ENCODE measurements around the gene C2orf68.
"Not testable (repeated sequence)": the region's sequence is repeated elsewhere in the genome, so short reads cannot be mapped to it uniquely, and the experiment has no call there.

The C2orf68 gene

DNA sequence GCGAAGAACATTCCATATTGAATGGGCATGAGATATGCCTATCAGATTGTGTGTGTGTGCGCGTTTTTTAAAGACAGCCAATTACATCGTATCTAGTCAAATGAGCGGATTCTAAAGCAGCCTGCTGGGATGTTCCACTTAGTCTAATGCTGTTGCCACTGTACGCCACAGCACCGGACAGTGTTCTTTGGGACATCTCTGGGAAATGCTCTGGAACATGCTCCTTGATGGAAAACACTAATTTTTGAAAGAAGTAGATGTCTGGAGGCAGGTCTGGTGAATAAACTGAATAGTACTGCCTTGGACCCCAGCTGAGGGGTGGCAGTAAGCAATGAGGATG, 5.8 kb downstream of the C2orf68 start:
- no peak overlapping the region for H3K27ac ChIP-seq
- CTCF ChIA-PET: no interaction called here
- DNase-seq (ENCODE audit: low spot score): no peak
- TF ChIP-seq, protein P1, sequence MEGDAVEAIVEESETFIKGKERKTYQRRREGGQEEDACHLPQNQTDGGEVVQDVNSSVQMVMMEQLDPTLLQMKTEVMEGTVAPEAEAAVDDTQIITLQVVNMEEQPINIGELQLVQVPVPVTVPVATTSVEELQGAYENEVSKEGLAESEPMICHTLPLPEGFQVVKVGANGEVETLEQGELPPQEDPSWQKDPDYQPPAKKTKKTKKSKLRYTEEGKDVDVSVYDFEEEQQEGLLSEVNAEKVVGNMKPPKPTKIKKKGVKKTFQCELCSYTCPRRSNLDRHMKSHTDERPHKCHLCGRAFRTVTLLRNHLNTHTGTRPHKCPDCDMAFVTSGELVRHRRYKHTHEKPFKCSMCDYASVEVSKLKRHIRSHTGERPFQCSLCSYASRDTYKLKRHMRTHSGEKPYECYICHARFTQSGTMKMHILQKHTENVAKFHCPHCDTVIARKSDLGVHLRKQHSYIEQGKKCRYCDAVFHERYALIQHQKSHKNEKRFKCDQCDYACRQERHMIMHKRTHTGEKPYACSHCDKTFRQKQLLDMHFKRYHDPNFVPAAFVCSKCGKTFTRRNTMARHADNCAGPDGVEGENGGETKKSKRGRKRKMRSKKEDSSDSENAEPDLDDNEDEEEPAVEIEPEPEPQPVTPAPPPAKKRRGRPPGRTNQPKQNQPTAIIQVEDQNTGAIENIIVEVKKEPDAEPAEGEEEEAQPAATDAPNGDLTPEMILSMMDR (conservative IDR thresholded peaks at IDR 0.05; ENCODE audit: low read depth): no peak
- POLR2A ChIA-PET (ENCODE audit: low non-redundant PET): interaction anchor here (0.6 kb wide), 1 partner anchor 251 kb away, joined by 4 read pairs; no protein-coding TSS in a partner anchor

DNA sequence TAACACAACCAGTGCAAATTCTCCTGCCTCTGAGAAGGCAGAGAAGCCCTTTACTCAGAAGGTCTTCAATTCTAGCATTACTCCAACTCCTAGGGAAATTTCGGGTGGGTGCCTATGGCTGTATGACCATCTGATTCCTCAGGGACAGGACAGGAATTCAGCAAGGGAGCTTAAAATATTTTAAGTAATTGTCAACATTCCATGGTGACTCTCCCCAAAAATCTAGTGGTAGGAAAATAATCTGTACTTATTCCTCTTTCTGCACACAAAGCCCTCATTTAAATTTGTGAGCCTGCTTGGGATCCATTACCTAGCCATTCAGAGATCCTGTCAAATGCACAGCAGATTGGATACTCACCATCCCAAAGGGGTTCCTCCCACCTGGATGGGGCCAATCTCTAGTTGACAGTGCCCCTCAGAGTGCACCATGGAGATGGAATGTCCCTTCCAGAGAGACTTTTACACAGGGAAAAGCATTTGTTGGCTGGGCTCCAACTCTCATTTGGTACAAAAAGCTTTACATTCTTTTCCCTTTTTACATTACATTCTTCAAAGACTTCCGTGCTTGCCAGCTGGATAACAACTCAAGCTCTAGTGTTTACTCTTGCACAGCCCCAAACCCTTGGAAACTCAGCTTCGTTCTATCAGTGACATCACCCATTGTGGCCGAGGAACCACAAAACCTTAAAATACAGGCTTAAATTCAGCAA, 6.3 kb downstream of the C2orf68 start:
- no peak overlapping the region for H3K27ac ChIP-seq
- ChIA-PET CTCF (interaction anchor here (1.3 kb wide), 2 partner anchors 11 to 54 kb away, joined by 3 to 4 read pairs; no protein-coding TSS in a partner anchor), POLR2A (ENCODE audit: low non-redundant PET) (no interaction called here)
- DNase-seq (ENCODE audit: low spot score): no peak
- TF ChIP-seq, protein P1 (conservative IDR thresholded peaks at IDR 0.05; ENCODE audit: low read depth): no peak

DNA sequence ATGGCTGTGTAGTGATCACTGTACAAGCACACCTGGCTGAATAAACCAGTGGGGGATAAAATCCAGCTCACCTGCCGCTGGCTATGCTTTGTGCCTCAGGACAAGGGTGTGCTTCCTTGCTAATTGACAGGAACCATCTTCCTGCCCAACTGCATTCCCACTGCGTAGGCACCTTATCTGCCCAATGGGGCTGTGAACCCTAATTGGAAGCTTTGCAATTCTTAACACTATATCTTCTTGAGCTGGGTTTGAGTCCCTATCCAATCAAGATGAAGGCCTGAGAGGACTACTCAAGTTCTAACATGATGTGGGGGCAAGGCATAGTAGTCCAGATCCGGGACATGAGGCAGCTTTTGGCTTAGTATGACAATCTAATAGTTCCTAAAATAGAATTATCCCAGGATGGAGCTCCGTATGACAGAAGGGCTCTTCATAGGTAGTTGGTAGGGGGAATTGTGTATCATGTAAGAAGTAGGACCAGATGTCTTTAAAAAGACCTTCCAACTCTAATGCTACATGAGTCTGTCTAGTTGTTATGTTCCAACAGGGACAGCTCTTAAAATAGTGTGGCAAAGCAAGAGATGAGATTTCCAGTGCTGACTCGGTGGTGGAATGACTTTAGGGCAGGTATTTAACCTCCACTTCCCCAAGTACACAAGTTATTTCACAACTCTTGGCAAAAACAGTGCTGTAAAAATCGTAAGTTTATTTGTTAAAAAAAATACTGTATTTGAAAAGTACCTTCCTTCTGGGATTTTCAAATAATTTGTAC, 7.1 kb downstream of the C2orf68 start:
- DNase-seq (ENCODE audit: low spot score): peak; percentile 48
- ChIA-PET CTCF (interaction anchor here (0.6 to 1.3 kb wide), 3 partner anchors 10 to 53 kb away, joined by 3 to 4 read pairs (median 3); no protein-coding TSS in a partner anchor), POLR2A (ENCODE audit: low non-redundant PET) (interaction anchor here (0.6 kb wide), 1 partner anchor 66 kb away, joined by 3 read pairs; no protein-coding TSS in a partner anchor)
- 0 out of 2 replicates have a peak overlapping the region, but pooled peaks have one; percentile 66 for H3K27ac ChIP-seq
- TF ChIP-seq, protein P1 (conservative IDR thresholded peaks at IDR 0.05; ENCODE audit: low read depth): no peak

DNA sequence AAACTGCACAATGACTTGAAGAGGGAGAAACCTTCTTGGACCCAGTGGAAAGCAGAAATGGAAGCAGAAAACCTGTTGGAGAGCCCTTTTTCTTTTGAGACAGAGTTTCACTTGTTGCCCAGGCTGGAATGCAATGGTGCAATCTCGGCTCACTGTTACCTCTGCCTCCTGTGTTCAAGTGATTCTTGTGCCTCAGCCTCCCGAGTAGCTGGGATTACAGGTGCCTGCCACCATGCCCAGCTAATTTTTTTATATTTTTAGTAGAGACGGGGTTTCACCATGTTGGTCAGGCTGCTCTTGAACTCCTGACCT, 7.8 kb downstream of the C2orf68 start:
- CTCF ChIA-PET: interaction anchor here (1.3 kb wide), 1 partner anchor 9 kb away, joined by 3 read pairs; no protein-coding TSS in a partner anchor
- 0 out of 2 replicates have a peak overlapping the region, but pooled peaks have one; percentile 66 for H3K27ac ChIP-seq
- POLR2A ChIA-PET (ENCODE audit: low non-redundant PET): interaction anchor here (0.6 kb wide), 2 partner anchors 216 to 1027 kb away, joined by 3 read pairs; no protein-coding TSS in a partner anchor
- DNase-seq (ENCODE audit: low spot score): not testable (repeated sequence)

DNA sequence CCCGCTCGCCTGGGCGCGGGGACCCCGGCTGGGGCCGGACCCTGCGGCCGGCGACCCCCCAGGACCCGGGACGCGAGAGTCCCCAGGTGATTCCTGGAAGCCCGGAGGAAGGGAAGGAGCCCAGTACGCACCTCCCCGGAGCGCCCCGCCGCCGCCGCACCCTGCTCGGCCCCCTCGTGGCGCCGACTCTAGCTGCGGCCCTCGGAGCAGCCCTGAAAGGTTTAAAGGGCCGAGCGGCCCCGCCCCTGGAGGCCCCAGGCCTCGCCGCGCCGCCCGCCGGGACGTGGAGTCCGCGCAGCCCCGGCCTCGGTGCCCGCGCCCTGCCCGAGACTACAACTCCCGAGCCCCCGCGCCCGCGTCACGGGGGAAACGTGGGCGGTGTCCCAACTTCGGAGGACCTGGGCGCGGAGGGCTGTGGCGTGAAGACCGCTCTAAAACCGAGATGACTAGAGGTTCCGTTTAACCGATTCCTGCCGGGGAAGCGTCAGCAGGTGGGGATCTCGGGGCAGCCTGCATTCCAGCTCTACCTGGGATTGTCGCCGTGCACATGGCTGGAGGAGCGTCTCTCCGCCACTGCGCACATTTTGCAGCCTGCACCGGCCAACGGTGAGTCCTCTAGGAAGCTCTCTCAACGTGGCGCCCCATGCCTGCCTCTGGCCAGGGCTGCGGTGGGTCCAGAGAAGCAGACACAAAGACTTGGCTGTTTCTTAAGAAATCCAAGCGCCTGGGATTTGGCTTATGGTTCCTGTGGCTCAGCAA, 9.2 kb downstream of the C2orf68 start, which contains the start of gene TMEM150A:
Gene TMEM150A (minus strand): TSS at position 223 of the 759 bp plus-strand sequence. CDS start 750 bp downstream, outside the sequence.
- ChIA-PET CTCF (interaction anchor here (0.9 kb wide), 2 partner anchors 24 to 47 kb away, joined by 3 read pairs; no protein-coding TSS in a partner anchor), POLR2A (ENCODE audit: low non-redundant PET) (interaction anchor here (1.1 kb wide), 1 partner anchor 9 kb away, joined by 3 read pairs; the partner anchor contains the start of gene C2orf68)
- DNase-seq (ENCODE audit: low spot score): peak; percentile 85
- peak within 1 kb of the TSS; percentile 66 for H3K27ac ChIP-seq
- TF ChIP-seq, protein P1 (conservative IDR thresholded peaks at IDR 0.05; ENCODE audit: low read depth): no peak

DNA sequence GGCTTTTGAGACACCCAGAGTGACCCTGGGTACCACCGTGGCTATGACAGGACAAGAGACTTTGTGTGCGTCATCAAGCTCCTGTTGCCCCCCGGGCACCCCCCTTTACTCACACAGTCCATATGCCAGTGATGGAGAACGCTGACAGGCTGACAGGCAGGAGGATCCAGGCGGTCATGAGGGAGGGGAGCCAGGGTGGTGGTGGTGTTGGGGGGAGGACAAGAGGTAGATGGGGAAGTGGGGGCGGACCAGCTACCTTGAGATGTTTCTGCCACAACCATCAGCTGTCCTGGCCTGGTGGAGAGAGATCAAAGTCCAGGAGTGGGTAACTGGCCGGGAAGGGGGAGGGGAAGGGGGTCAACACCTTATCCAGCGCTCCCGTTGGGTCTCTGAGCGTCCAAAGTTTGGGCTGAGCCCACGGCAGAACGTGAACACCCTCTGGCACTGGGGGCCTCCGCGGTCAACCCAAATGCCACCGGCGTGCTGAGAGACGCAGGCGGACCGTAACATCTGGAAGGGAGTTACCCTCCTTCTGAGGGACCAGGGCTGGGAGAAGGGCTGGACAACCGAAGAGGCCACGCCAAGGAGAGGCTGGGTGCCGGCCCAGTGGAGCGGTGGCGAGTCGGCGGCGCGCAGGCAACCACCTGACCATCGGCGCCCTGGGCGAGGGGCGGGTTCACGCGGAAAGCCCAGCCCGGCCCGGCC, 9.9 kb downstream of the C2orf68 start:
- TF ChIP-seq, protein P1 (conservative IDR thresholded peaks at IDR 0.05; ENCODE audit: low read depth): no peak
- DNase-seq (ENCODE audit: low spot score): no peak
- H3K27ac ChIP-seq: peak overlapping the region; percentile 66

More for the DNA sequence above, 9.9 kb downstream of the C2orf68 start:
- CTCF ChIA-PET: interaction anchor here (0.6 kb wide), 1 partner anchor 219 kb away, joined by 3 read pairs; no protein-coding TSS in a partner anchor
- POLR2A ChIA-PET (ENCODE audit: low non-redundant PET): interaction anchor here (1.1 kb wide), 1 partner anchor 10 kb away, joined by 3 read pairs; the partner anchor contains the start of gene C2orf68
